Measurements from ENCODE around the gene EXOC4.

Gene EXOC4

DNA sequence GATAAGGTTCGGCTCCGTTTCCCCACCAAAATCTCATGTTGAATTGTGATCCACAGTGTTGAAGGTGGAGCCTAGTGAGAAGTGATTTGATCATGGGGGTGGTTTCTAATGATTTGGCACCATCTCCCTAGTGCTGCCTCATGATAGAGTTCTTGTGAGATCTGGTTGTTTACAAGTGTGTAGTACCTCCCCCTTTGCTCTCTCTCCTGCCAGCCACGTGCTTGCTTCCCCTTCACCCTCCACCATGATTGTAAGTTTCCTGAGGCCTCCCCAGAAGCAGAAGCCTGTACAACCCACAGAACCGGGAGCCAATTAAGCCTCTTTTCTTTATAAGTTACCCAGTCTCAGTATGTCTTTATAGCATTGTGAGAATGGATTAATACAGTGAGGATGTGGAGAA, 862.1 kb downstream of the EXOC4 start:
- intact Hi-C loops (cut with DNase I), result no loop called here
- no peak for DNase-seq

Data from posterior cingulate gyrus (tissue), 11 donors.